ENCODE data around the gene PCSK5. TPM values are rescaled to one million over a fixed set of nuclear protein-coding genes. Genes with fewer than 3 reads are reported as not detected.

The PCSK5 gene
- total RNA-seq, 2 experiments from 2014 or later: 0.76 TPM; not detected in 1

DNA sequence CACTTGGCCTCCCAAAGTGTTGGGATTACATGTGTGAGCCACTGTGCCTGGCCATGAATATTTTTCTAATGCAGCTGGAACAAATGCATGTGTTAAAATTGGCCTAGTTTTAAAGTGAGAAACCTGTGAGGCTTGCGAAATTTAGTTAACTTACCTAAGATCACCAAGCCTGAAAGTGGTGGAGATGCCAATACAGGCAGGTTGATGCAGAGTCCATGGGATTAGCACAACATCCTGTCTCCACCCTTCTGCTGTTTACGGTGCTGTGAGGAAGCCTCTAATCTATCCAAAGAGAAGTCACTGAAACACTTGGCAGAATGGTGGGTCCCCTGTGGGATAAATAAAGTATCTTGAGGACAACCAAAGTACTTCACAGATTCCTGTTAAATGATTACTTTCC is 98.2 kb downstream of the PCSK5 start:
- Histone ChIP-seq H3K27ac (ENCODE audit: low read depth, low read length, poor library complexity, severe bottlenecking) (no peak overlapping the region), H3K4me3 (ENCODE audit: low read depth, low read length, poor library complexity, severe bottlenecking) (no peak overlapping the region), H4K20me1 (ENCODE audit: insufficient read depth, low read length) (no peaks in the 10 kb centered on the region), H3K9me3 (ENCODE audit: low read length) (no peaks in the 10 kb centered on the region), H3K4me1 (ENCODE audit: insufficient read depth, low read length, poor library complexity, severe bottlenecking) (no peaks in the 10 kb centered on the region), H2AFZ (ENCODE audit: low read length) (no peak overlapping the region), H3K36me3 (ENCODE audit: insufficient read depth, low read length) (no peaks in the 10 kb centered on the region), H3K4me2 (ENCODE audit: low read length) (no peak overlapping the region), H3K9me2 (ENCODE audit: insufficient read depth, low read length) (no peaks in the 10 kb centered on the region), H3K79me2 (ENCODE audit: insufficient read depth, low read depth, low read length) (no peaks in the 10 kb centered on the region)
- ChIA-PET CTCF (ENCODE audit: unreplicated experiment) (no interaction called here), POLR2A (no interaction called here)
- BruUV-seq (replicated peaks): no TSS peak
- TF ChIP-seq EZH2phosphoT487 (IDR thresholded peaks at IDR 0.05; ENCODE audit: borderline replicate concordance, low read depth, low read length): no peak
- TF ChIP-seq, protein P1, sequence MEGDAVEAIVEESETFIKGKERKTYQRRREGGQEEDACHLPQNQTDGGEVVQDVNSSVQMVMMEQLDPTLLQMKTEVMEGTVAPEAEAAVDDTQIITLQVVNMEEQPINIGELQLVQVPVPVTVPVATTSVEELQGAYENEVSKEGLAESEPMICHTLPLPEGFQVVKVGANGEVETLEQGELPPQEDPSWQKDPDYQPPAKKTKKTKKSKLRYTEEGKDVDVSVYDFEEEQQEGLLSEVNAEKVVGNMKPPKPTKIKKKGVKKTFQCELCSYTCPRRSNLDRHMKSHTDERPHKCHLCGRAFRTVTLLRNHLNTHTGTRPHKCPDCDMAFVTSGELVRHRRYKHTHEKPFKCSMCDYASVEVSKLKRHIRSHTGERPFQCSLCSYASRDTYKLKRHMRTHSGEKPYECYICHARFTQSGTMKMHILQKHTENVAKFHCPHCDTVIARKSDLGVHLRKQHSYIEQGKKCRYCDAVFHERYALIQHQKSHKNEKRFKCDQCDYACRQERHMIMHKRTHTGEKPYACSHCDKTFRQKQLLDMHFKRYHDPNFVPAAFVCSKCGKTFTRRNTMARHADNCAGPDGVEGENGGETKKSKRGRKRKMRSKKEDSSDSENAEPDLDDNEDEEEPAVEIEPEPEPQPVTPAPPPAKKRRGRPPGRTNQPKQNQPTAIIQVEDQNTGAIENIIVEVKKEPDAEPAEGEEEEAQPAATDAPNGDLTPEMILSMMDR (conservative IDR thresholded peaks at IDR 0.05; ENCODE audit: low read length): no peak
- DNase-seq (ENCODE audit: low spot score): no peak
- intact Hi-C loops (cut with micrococcal nuclease; ENCODE audit: unreplicated experiment): no loop called here

DNA sequence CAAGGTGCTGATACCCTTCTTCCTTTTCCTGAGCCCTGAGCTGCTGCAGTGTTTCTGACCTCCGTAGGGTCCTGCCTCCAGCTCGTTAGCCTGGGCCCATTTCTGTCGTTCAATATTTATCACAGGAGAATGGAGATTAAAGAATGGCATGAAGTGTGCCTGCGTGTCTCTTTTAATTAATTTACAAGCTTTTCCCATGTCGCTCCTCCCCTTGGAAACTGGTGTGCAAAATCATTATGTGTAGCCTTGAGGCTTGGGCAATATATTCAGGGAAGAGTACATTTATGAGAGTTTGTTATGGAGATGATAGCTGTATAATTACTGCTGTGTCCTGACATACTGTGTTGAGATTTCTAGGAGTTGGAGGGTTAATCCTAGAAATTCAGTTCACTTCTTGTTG is 99.7 kb downstream of the PCSK5 start:
- H2AFZ ChIP-seq (ENCODE audit: low read length): no peak overlapping the region
- POLR2A ChIA-PET: interaction anchor here (0.8 kb wide), 1 partner anchor 9 kb away, joined by 3 read pairs; no protein-coding TSS in a partner anchor
- no peaks in the 10 kb centered on the region for H4K20me1 ChIP-seq (ENCODE audit: insufficient read depth, low read length)
- DNase-seq (ENCODE audit: low spot score): no peak
- H3K4me2 ChIP-seq (ENCODE audit: low read length): no peak overlapping the region
- BruUV-seq (replicated peaks): no TSS peak
- H3K4me1 ChIP-seq (ENCODE audit: insufficient read depth, low read length, poor library complexity, severe bottlenecking): no peaks in the 10 kb centered on the region
- no peaks in the 10 kb centered on the region for H3K9me2 ChIP-seq (ENCODE audit: insufficient read depth, low read length)
- TF ChIP-seq, protein P1 (conservative IDR thresholded peaks at IDR 0.05; ENCODE audit: low read length): no peak
- no peak for TF ChIP-seq EZH2phosphoT487 (IDR thresholded peaks at IDR 0.05; ENCODE audit: borderline replicate concordance, low read depth, low read length)
- intact Hi-C loops (cut with micrococcal nuclease; ENCODE audit: unreplicated experiment): no loop called here
- no peak overlapping the region for H3K27ac ChIP-seq (ENCODE audit: low read depth, low read length, poor library complexity, severe bottlenecking)
- no peak overlapping the region for H3K4me3 ChIP-seq (ENCODE audit: low read depth, low read length, poor library complexity, severe bottlenecking)
- no peaks in the 10 kb centered on the region for H3K9me3 ChIP-seq (ENCODE audit: low read length)
- H3K36me3 ChIP-seq (ENCODE audit: insufficient read depth, low read length): no peaks in the 10 kb centered on the region
- no peaks in the 10 kb centered on the region for H3K79me2 ChIP-seq (ENCODE audit: insufficient read depth, low read depth, low read length)
- CTCF ChIA-PET (ENCODE audit: unreplicated experiment): no interaction called here

DNA sequence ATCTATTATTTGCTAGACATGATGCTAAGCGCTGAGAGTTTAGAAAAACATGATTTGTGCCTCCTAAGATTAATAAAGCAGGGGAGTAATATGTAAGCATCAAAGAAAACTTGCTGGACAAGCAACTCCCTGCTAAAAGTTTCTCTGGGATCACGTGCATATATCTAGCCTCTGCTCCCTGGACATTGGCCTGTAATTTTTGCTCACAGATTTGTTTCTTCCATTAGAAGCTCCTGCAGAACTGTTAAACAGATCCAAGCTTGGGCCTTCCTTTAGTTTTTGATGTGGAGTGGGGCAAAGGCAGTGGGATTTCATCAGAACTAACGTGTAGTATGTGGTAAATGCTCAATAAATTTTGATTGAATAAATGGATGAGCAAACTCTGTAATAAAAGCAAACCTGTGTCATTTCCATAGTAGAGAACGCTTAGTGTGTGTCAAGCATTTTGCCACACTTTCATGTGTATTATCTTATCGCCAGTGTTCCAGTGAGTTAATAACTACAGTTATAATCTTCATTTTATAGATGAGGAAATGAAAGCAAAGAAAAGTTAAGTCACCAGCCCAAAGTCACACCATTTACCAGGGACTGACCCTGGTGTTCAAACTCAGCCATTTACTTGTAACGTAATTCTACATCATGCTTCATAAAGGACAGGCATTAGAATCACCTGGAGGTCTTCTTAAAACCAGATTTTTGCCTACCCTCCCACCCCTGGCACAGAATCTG is 100.3 kb downstream of the PCSK5 start:
- POLR2A ChIA-PET: interaction anchor here (0.8 kb wide), 1 partner anchor 10 kb away, joined by 3 read pairs; no protein-coding TSS in a partner anchor
- Histone ChIP-seq H3K4me2 (ENCODE audit: low read length) (no peak overlapping the region), H3K4me3 (ENCODE audit: low read depth, low read length, poor library complexity, severe bottlenecking) (no peak overlapping the region), H4K20me1 (ENCODE audit: insufficient read depth, low read length) (no peaks in the 10 kb centered on the region), H3K4me1 (ENCODE audit: insufficient read depth, low read length, poor library complexity, severe bottlenecking) (no peaks in the 10 kb centered on the region), H3K27ac (ENCODE audit: low read depth, low read length, poor library complexity, severe bottlenecking) (no peak overlapping the region), H3K79me2 (ENCODE audit: insufficient read depth, low read depth, low read length) (no peaks in the 10 kb centered on the region), H3K36me3 (ENCODE audit: insufficient read depth, low read length) (no peaks in the 10 kb centered on the region), H3K9me2 (ENCODE audit: insufficient read depth, low read length) (no peaks in the 10 kb centered on the region), H2AFZ (ENCODE audit: low read length) (no peak overlapping the region), H3K9me3 (ENCODE audit: low read length) (no peaks in the 10 kb centered on the region)
- no TSS peak for BruUV-seq (replicated peaks)
- no peak for DNase-seq (ENCODE audit: low spot score)
- TF ChIP-seq, protein P1 (conservative IDR thresholded peaks at IDR 0.05; ENCODE audit: low read length): no peak
- TF ChIP-seq EZH2phosphoT487 (IDR thresholded peaks at IDR 0.05; ENCODE audit: borderline replicate concordance, low read depth, low read length): no peak
- intact Hi-C loops (cut with micrococcal nuclease; ENCODE audit: unreplicated experiment): no loop called here
- CTCF ChIA-PET (ENCODE audit: unreplicated experiment): no interaction called here

Measured in OCI-LY7 (cell line).